WTC11 (cell line): ENCODE data around the gene SECTM1. TPM values are rescaled to one million over a fixed set of nuclear protein-coding genes. Genes with fewer than 3 reads are reported as not detected.

Source experiments
- ATAC-seq: fragments of 200-7000 bp; cut with Tn5 transposase; 2 replicates; pipeline ENCODE4 v1.10.0; 2021; ENCODE audit warnings: mild to moderate bottlenecking, moderate library complexity
- CTCF ChIA-PET: fragments of 300-600 bp; sonication (Branson Sonifier 250); formaldehyde crosslinking; loops from one replicate; lab custom pipeline; 2021; ENCODE audit warnings: antibody characterized with exemption; lab: Charles Lee
- POLR2A ChIA-PET: fragments of 350-600 bp; sonication (Branson Sonifier 250); formaldehyde crosslinking; loops from one replicate; lab custom pipeline; 2021; ENCODE audit warnings: antibody characterized with exemption; lab: Charles Lee
- DNase-seq: peaks from one replicate; pipeline ENCODE4 v3.0.0; 2021; ENCODE audit warnings: low spot score
- H3K27ac Mint-ChIP-seq: 2 replicates; pipeline ENCODE4 v1.8.0; 2021; ENCODE audit warnings: mixed read lengths
- H3K27me3 Mint-ChIP-seq: 2 replicates; pipeline ENCODE4 v1.8.0; 2021; ENCODE audit warnings: low read depth, mild to moderate bottlenecking, moderate library complexity, mixed read lengths
- H3K36me3 Mint-ChIP-seq: 2 replicates; pipeline ENCODE4 v1.8.0; 2021; ENCODE audit warnings: mixed read lengths
- H3K4me1 Mint-ChIP-seq: 2 replicates; pipeline ENCODE4 v1.8.0; 2022; ENCODE audit warnings: mixed read lengths
- H3K4me3 Mint-ChIP-seq: 2 replicates; pipeline ENCODE4 v1.8.0; 2021; ENCODE audit warnings: mild to moderate bottlenecking, moderate library complexity, mixed read lengths
- H3K9me3 Mint-ChIP-seq: 2 replicates; pipeline ENCODE4 v1.8.0; 2021; ENCODE audit warnings: mixed read lengths
- ELF4 ChIP-seq: sonication (generic); formaldehyde crosslinking; IDR thresholded peaks from 2 replicates; pipeline ENCODE4 v1.8.1; 2022; ENCODE audit warnings: low read depth, mild to moderate bottlenecking, moderate library complexity, missing genetic modification reagents
- EMX1 ChIP-seq: fragments of 250-450 bp; sonication (Bioruptor Pico); IDR thresholded peaks from 2 replicates; pipeline ENCODE4 v1.8.0; 2021; ENCODE audit warnings: mild to moderate bottlenecking
- ESRRA ChIP-seq: sonication (generic); formaldehyde crosslinking; IDR thresholded peaks from 2 replicates; pipeline ENCODE4 v1.8.1; 2022; ENCODE audit warnings: mild to moderate bottlenecking, missing genetic modification reagents, borderline replicate concordance
- GABPB1 ChIP-seq: sonication (generic); formaldehyde crosslinking; IDR thresholded peaks from 2 replicates; pipeline ENCODE4 v1.8.1; 2023; ENCODE audit warnings: mild to moderate bottlenecking, missing genetic modification reagents
- GRHL2 ChIP-seq: fragments of 250-450 bp; sonication (Bioruptor Pico); IDR thresholded peaks from 2 replicates; pipeline ENCODE4 v1.8.0; 2022; ENCODE audit warnings: mild to moderate bottlenecking, moderate library complexity; ENCODE audit not compliant: insufficient replicate concordance, severe bottlenecking
- MXD4 ChIP-seq: fragments of 250-450 bp; sonication (Bioruptor Pico); IDR thresholded peaks from 2 replicates; pipeline ENCODE4 v1.8.0; 2021; ENCODE audit warnings: mild to moderate bottlenecking, moderate library complexity, borderline replicate concordance
- TCF7 ChIP-seq: sonication (generic); formaldehyde crosslinking; IDR thresholded peaks from 2 replicates; pipeline ENCODE4 v1.8.0; 2022; ENCODE audit warnings: mild to moderate bottlenecking, low read depth, missing genetic modification reagents, moderate library complexity
- TEAD1 ChIP-seq: sonication (generic); formaldehyde crosslinking; IDR thresholded peaks from 2 replicates; pipeline ENCODE4 v1.8.0; 2022; ENCODE audit warnings: mild to moderate bottlenecking, missing genetic modification reagents
- TEAD4 ChIP-seq: sonication (generic); formaldehyde crosslinking; IDR thresholded peaks from 2 replicates; pipeline ENCODE4 v1.8.0; 2022; ENCODE audit warnings: mild to moderate bottlenecking, missing genetic modification reagents
- TP53 ChIP-seq: sonication (generic); formaldehyde crosslinking; IDR thresholded peaks from 2 replicates; pipeline ENCODE4 v1.8.1; 2023; ENCODE audit warnings: mild to moderate bottlenecking, missing genetic modification reagents
- ZNF121 ChIP-seq: sonication (generic); formaldehyde crosslinking; IDR thresholded peaks from 2 replicates; pipeline ENCODE4 v1.8.0; 2023; ENCODE audit warnings: missing genetic modification reagents
- ZNF232 ChIP-seq: sonication (generic); formaldehyde crosslinking; IDR thresholded peaks from 2 replicates; pipeline ENCODE4 v1.8.0; 2022; ENCODE audit warnings: mild to moderate bottlenecking, missing genetic modification reagents
- ZNF671 ChIP-seq: fragments of 250-450 bp; sonication (Bioruptor Pico); IDR thresholded peaks from 2 replicates; pipeline ENCODE4 v1.8.0; 2021; ENCODE audit warnings: mild to moderate bottlenecking
- total RNA-seq: library from RNA; stranded (reverse); gene quantifications from 3 replicates; pipeline ENCODE4 v1.2.3, GENCODE V29; 2021
- TF ChIP-seq, protein P1 (sequence below): sonication (generic); formaldehyde crosslinking; IDR thresholded peaks from 2 replicates; pipeline ENCODE4 v1.8.0; 2023; ENCODE audit warnings: missing genetic modification reagents
- TF ChIP-seq, protein P2 (sequence below): sonication (generic); formaldehyde crosslinking; IDR thresholded peaks from 2 replicates; pipeline ENCODE4 v1.8.0; 2022; ENCODE audit warnings: mild to moderate bottlenecking, missing genetic modification reagents
- TF ChIP-seq, protein P3 (sequence below): sonication (generic); formaldehyde crosslinking; IDR thresholded peaks from 2 replicates; pipeline ENCODE4 v1.8.1; 2023; ENCODE audit warnings: mild to moderate bottlenecking, missing genetic modification reagents, moderate library complexity
- TF ChIP-seq, protein P4 (sequence below): sonication (generic); formaldehyde crosslinking; IDR thresholded peaks from 2 replicates; pipeline ENCODE4 v1.8.0; 2022; ENCODE audit warnings: mild to moderate bottlenecking, missing genetic modification reagents
- TF ChIP-seq, protein P5 (sequence below): fragments of 250-450 bp; sonication (Bioruptor Pico); IDR thresholded peaks from 2 replicates; pipeline ENCODE4 v2.1.2; 2022; ENCODE audit warnings: mild to moderate bottlenecking, moderate library complexity
- TF ChIP-seq, protein P6 (sequence below): sonication (generic); formaldehyde crosslinking; IDR thresholded peaks from 2 replicates; pipeline ENCODE4 v1.8.1; 2022; ENCODE audit warnings: missing genetic modification reagents, borderline replicate concordance

Gene SECTM1
- total RNA-seq, 1 experiment from 2014 or later = 0.22 TPM

DNA sequence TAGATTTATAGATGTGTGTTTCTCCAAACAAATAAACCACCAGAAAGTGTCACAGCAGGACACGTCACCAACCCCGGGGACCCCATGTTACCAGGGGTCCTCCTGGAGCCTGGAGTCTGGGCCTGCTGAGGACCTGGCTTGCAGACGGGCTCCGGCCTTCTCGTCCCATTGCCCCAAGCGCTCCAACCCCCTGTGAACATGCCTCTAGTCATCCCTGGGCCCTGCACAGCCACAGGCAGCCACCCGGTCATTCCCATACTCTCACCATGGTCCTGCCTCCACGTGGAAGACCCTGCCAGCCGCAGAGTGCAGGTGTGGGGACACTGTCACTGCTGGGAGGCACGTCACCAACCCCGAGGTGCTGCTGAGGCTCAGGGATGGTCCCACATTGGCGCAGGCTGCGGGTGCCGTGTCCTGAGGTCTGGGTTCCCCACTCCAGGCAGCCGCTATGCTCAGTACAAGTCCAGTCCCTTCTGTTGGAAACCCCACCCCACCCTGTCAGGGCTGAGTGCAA lies 4.5 kb downstream of the SECTM1 start:
- Mint-ChIP-seq H3K27ac (no peak overlapping the region), H3K4me1 (peaks cover 12% of the 10 kb centered on the region), H3K9me3 (no peaks in the 10 kb centered on the region), H3K4me3 (no peak overlapping the region), H3K27me3 (peaks cover 35% of the 10 kb centered on the region), H3K36me3 (no peaks in the 10 kb centered on the region)
- ChIA-PET POLR2A (no interaction called here), CTCF (no interaction called here)
- DNase-seq = no peak
- ATAC-seq = no peak
- TF ChIP-seq ZNF232 (no peak), GRHL2 (CRISPR knock-in tag) (no peak), ELF4 (CRISPR knock-in tag) (no peak)
- TF ChIP-seq, protein P1, sequence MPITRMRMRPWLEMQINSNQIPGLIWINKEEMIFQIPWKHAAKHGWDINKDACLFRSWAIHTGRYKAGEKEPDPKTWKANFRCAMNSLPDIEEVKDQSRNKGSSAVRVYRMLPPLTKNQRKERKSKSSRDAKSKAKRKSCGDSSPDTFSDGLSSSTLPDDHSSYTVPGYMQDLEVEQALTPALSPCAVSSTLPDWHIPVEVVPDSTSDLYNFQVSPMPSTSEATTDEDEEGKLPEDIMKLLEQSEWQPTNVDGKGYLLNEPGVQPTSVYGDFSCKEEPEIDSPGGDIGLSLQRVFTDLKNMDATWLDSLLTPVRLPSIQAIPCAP (CRISPR knock-in tag) = no peak
- TF ChIP-seq, protein P2, sequence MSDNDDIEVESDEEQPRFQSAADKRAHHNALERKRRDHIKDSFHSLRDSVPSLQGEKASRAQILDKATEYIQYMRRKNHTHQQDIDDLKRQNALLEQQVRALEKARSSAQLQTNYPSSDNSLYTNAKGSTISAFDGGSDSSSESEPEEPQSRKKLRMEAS = no peak

DNA sequence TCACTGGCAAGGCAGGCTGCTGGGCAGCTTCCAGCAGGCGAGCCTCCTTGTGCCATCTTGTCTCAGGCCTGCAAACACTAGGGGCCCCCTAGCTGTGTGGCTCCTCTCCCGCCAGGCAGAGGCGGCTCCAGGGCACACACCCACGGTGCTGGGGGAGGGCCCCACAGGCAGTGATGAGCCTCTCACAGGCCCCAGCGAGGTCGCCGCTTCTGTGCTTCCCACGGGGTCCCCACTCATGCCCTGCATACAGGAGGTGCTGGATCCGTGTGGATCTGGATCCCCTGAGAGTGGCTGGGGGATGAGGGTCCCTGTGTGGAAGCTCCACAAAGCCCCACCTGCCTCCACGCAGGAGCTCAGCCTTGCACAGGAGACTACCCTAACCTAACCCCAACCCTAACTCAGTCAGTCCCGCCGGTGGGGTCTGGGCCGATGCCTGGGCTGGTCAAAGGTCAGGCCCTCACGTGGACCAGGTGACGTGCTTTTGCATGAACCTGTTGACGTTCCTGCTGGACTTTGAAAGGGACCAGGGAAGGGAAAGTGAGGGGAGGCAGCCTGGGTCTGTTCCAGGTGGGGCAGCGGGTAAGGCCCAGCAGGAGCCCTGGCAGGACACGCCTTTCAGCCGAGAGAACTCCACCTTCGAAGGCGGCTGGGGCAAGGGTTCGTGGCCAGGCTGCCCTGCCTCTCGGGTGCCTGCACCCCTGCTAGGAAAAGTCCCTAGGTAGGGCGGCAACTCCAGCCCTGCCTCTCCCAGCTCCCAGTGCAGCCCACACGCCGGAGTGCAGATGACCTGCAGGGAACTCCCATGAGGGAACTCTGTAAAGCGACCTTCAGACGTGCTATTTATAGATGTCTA lies 5.2 kb downstream of the SECTM1 start:
- no peak for ATAC-seq
- peaks cover 12% of the 10 kb centered on the region for H3K4me1 Mint-ChIP-seq
- H3K9me3 Mint-ChIP-seq = no peaks in the 10 kb centered on the region
- DNase-seq = no peak
- peaks cover 29% of the 10 kb centered on the region for H3K27me3 Mint-ChIP-seq
- no peaks in the 10 kb centered on the region for H3K36me3 Mint-ChIP-seq
- H3K27ac Mint-ChIP-seq = no peak overlapping the region
- no peak overlapping the region for H3K4me3 Mint-ChIP-seq
- ChIA-PET CTCF (interaction anchor here (1.5 to 1.7 kb wide), 2 partner anchors 8 to 92 kb away, joined by 5 to 8 read pairs; no protein-coding TSS in a partner anchor), POLR2A (no interaction called here)
- TF ChIP-seq, protein P3, sequence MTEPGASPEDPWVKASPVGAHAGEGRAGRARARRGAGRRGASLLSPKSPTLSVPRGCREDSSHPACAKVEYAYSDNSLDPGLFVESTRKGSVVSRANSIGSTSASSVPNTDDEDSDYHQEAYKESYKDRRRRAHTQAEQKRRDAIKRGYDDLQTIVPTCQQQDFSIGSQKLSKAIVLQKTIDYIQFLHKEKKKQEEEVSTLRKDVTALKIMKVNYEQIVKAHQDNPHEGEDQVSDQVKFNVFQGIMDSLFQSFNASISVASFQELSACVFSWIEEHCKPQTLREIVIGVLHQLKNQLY (CRISPR knock-in tag) = no peak
- 0 out of 2 replicates have a peak, but pooled peaks have one; percentile 22 for TF ChIP-seq GABPB1 (CRISPR knock-in tag)

DNA sequence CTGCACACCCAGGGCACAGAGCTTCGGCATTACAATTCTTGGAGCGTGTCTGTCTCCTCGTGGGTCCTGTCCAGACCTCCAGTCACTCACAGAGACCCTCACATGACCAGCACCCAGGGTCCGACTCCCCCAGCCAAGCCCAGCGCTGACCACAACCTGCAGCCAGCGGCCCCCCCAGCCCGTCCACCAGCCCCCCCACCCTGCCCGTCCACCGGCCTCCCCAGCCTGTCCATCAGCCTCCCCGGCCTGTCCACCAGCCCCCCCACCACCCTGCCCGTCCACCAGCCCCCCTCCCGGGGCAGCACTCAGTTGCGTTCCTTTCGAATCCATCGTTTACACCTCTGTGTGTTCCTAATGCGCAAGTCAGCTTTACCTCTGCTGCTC lies 5.8 kb downstream of the SECTM1 start:
- POLR2A ChIA-PET = no interaction called here
- Mint-ChIP-seq H3K4me3 (no peak overlapping the region), H3K36me3 (no peaks in the 10 kb centered on the region), H3K27me3 (peaks cover 23% of the 10 kb centered on the region), H3K27ac (no peak overlapping the region), H3K4me1 (peaks cover 8% of the 10 kb centered on the region), H3K9me3 (no peaks in the 10 kb centered on the region)
- CTCF ChIA-PET = interaction anchor here (0.7 to 1.7 kb wide), 3 partner anchors 9 to 122 kb away, joined by 4 to 8 read pairs (median 5); no protein-coding TSS in a partner anchor
- DNase-seq = no peak
- no peak for ATAC-seq
- TF ChIP-seq MXD4 (CRISPR knock-in tag) (no peak), ZNF232 (no peak), ZNF121 (CRISPR knock-in tag) (no peak), EMX1 (no peak), ZNF671 (CRISPR knock-in tag) (no peak), TCF7 (no peak), TEAD1 (CRISPR knock-in tag) (no peak), ESRRA (CRISPR knock-in tag) (no peak), TEAD4 (CRISPR knock-in tag) (no peak), TP53 (CRISPR knock-in tag) (no peak)
- TF ChIP-seq, protein P4, sequence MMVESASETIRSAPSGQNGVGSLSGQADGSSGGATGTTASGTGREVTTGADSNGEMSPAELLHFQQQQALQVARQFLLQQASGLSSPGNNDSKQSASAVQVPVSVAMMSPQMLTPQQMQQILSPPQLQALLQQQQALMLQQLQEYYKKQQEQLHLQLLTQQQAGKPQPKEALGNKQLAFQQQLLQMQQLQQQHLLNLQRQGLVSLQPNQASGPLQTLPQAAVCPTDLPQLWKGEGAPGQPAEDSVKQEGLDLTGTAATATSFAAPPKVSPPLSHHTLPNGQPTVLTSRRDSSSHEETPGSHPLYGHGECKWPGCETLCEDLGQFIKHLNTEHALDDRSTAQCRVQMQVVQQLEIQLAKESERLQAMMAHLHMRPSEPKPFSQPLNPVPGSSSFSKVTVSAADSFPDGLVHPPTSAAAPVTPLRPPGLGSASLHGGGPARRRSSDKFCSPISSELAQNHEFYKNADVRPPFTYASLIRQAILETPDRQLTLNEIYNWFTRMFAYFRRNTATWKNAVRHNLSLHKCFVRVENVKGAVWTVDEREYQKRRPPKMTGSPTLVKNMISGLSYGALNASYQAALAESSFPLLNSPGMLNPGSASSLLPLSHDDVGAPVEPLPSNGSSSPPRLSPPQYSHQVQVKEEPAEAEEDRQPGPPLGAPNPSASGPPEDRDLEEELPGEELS (CRISPR knock-in tag) = no peak
- TF ChIP-seq, protein P5, sequence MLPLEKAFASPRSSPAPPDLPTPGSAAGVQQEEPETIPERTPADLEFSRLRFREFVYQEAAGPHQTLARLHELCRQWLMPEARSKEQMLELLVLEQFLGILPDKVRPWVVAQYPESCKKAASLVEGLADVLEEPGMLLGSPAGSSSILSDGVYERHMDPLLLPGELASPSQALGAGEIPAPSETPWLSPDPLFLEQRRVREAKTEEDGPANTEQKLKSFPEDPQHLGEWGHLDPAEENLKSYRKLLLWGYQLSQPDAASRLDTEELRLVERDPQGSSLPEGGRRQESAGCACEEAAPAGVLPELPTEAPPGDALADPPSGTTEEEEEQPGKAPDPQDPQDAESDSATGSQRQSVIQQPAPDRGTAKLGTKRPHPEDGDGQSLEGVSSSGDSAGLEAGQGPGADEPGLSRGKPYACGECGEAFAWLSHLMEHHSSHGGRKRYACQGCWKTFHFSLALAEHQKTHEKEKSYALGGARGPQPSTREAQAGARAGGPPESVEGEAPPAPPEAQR (CRISPR knock-in tag) = no peak
- TF ChIP-seq, protein P6, sequence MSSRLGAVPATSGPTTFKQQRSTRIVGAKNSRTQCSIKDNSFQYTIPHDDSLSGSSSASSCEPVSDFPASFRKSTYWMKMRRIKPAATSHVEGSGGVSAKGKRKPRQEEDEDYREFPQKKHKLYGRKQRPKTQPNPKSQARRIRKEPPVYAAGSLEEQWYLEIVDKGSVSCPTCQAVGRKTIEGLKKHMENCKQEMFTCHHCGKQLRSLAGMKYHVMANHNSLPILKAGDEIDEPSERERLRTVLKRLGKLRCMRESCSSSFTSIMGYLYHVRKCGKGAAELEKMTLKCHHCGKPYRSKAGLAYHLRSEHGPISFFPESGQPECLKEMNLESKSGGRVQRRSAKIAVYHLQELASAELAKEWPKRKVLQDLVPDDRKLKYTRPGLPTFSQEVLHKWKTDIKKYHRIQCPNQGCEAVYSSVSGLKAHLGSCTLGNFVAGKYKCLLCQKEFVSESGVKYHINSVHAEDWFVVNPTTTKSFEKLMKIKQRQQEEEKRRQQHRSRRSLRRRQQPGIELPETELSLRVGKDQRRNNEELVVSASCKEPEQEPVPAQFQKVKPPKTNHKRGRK (CRISPR knock-in tag) = no peak
